Fibroblast of skin of right quadriceps (primary cell): ENCODE measurements around the gene C17orf50.
A peak's percentile ranks its signal among the peaks of the same experiment; 100 is the strongest.

Experiments used
- DNase-seq: peaks from one replicate; pipeline ENCODE4 v3.0.0-alpha.2; 2013

C17orf50 gene

DNA sequence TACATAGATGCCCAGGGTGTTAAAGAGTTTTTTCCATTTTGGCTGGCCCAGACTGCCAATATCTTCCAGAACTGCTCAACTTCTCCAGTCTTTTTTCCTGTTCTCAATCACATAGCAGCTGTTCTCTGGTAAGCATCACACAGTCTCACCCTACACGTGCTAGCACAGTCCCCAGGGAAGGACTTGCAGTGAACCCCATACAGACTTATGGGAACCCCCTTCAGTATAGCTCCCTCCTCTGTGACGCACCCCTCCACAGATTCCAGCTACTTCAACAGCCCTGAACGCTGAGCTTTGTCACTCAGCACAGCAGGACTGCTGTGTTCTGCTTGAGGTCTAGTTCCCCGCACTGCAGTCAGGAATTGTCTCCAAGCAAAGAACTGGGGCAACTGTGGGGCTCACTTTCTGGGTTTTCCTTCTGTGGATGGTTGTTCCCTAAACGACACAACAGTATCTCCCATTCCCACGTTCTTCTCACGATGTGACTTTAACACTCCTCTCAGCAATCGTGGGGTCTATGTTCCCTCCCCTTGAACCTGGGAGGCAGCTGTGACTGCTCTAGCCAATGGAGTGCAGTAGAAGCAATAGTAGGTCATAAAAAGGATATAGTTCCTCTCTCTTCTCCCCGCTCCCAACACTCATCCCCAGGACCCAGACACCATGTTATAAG, 31.1 kb downstream of the C17orf50 start:
- no peak for DNase-seq

DNA sequence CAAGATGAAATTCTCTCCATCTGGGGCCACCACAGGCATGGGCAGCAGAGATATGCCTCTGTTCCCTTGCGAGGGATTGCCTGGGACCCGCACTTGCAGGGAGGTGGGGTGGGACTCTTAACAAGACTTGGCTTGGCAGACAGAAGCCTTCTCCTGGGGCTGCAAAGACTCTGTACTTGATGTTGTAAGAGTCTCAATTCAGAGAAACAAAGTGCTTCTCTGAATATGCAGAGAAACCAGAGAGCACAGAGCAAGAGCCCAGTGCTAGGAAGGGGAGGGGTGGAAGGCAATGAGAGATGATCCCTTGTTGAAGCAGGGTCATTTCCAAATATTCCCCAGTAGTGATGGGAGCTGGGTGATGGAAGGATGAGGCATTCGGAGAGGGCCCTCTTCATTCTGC, 32.6 kb downstream of the C17orf50 start:
- no peak for DNase-seq

DNA sequence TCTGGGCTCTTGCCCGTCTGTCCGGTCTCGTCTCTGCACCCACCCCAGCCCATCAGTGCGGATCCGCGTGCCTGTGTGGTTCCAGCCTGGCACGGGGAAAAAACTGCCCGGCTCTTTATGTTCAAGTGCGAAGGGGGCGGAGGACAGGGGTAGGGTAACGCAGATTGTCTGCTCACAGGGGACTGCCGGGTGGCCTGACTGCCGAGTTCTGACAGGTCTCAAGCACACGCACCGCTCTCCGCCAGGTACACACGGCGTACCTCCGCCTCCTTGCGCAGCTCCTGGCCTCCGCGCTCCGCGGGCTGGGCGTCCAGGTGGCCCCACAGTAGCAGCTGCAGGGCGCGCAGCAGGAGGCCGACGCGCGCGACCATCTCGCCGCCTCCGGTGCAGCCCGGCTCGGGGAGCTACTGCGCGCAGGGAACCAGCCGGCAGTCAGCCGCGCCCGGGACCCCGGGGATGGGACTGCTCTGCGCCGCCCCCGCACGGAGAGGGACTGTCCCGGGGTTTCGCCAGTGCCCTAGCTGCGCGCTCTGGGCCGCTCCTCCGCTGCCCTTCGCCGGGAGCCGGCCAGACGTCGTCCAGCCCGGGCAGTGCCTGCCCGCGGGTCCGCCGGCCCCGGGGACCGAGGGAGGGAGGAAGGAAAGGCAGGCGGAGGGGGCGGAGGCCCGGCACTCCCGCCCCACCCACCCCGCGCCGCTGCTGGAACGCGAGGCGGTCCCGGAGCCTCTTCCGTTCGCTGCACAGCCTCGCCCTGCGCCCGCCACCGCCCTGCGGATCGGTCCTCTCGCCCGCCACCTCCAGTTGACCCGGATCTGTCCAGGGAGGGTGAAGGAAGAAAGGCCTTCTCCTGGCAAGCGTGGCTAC, 34.6 kb downstream of the C17orf50 start, which contains the start of gene MMP28:
MMP28 (minus strand) TSS at position 635 of the 864 bp plus-strand sequence; CDS start at position 371, 264 bp downstream.
- DNase-seq = no peak

DNA sequence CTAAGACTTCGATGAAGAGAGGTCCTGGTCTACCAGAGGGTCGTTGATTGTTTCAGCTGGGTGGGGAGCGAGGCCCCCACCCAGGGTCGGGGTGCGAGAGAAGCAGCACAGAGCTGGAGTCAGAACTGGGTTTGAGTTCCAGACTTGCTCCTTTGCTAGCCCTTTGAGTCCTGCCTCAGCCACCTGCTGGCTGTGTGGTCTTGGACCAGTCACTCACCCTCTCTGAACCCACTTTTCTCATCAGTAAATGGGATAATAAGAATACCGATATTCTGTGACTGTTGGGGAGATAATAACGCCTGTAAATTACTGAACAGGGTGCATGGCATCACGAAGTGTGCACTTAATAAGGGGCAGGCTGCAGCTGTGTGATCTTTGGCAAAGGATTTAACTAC, 35.2 kb downstream of the C17orf50 start:
- DNase-seq = no peak

DNA sequence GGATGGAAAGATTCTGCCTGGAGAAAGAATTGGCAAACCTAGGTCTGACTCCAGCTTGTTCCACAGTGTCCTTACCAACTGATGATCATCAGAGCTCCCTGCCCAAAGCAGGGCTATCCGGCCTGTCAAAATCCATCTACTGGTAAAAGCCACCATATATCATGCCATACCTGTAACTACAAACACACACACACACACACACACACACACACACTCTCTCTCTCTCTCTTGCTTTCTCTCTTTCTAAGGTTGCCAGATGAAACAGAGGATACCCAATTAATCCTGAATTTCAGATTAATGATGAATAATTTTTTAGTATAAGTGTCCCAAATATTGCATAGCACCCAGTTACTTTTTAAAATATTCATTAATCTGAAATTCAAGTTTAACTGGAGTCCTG, 36.3 kb downstream of the C17orf50 start:
- no peak for DNase-seq

DNA sequence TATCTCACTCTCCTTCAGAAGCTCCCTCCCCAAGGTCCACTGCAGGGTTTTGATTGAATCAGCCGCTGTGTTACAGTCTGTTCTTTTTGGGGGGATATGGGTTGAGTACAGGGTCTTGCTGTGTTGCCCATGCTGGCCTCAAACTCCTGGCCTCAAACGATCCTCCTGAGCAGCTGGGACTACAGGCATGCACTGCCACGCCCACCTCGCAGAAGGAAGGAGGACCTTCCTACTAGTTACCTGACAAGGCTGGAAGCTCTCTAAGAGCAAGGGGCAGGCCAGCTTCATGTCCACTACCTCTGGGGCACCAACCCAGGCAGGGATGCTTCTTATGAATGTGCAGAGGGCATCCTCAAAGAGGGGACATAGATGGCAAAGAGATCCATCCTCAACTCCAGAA, 36.7 kb downstream of the C17orf50 start:
- no peak for DNase-seq

DNA sequence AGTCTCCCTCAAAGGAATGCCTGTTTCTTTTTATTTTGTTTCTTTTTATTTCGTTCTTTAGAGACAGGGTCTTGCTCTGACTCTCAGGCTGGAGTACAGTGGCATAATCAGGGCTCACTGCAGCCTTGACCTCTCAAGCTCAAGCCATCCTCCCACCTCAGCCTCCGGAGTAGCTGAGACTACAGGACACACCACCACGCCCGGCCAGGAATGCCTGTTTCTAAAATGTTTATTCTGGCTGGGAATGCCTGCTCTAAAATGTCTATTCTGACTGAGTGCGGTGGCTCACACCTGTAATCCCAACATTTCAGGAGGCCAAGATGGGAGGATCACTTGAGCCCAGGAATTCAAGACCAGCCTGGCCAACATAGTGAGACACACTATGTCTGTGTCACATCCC, 37.2 kb downstream of the C17orf50 start:
- DNase-seq = no peak

DNA sequence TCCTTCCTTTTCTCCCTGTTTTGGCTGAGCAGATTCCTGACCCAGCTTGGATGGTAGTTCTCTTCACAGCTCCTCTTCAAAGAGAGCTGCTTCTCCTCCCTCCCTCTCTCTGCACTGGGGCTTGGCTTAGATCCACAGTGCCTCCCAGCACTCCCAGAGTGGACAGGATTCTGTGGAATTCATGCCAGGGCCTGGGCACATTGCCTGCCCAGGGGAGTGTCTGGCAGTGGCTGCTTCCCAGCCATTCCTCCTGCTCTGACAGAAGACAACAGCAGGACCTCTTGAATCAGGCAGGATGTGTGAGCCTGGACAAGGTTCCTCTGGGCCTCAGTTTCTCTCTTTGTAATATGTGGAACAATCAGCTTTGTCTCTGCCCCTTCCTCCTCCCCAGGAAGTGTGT, 39.3 kb downstream of the C17orf50 start:
- DNase-seq = peak; percentile 41

DNA sequence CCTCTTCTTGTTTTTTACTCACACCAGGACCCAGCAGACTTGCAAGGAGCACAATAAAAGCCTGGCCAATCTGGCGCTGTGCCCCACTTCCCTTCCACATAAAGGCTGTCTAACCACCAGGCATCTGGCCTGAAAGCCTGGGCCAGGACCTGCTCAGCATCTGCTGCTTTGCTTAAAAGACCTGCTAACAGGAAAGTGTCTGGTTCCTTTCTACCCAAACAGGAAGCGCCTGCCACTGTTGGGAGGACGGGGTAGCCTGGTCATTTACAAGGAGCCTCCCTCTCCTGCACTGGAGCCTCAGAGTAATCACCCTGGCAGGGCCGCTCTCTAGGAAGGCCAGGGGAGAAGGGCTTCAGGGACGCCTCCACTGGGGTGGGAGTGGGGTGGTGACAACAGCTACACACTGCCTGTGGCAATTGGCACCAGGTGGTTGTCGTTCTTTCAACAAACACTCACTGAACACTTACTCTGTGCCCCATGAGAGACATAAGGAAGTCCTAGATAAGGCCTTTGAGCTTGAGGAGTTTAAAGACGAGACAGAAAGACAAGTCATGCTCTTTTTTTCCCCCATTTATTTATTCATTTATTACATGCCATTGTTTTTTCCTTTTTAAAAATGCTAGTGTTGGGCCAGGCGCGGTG, 41.0 kb downstream of the C17orf50 start:
- peak; percentile 50 for DNase-seq

DNA sequence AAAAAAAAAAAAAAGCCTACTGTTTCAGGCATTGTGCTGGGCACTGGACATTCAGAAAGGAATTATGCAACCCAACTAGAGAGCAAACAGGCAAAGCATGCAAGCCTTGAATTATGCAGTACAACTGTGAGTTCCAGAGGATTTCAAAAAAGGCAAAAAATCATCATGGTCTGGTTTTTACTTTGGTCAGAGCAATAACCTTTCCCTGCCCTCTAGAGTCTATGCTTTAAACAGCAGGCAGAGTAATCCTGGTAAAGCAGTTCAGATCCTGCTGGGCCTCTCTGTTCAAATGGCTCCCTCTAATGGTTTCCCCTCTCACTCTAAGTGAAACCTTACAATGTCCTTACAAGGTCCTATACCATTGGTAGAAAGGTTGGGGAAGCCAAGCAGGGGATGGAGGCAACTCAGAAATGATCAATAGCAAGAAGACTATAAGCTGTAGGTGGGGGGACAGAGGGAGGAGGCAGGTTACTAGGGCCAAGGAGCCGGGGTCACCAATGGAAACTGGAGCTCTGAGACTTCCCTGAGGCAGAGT, 44.0 kb downstream of the C17orf50 start:
- DNase-seq = peak; percentile 88

DNA sequence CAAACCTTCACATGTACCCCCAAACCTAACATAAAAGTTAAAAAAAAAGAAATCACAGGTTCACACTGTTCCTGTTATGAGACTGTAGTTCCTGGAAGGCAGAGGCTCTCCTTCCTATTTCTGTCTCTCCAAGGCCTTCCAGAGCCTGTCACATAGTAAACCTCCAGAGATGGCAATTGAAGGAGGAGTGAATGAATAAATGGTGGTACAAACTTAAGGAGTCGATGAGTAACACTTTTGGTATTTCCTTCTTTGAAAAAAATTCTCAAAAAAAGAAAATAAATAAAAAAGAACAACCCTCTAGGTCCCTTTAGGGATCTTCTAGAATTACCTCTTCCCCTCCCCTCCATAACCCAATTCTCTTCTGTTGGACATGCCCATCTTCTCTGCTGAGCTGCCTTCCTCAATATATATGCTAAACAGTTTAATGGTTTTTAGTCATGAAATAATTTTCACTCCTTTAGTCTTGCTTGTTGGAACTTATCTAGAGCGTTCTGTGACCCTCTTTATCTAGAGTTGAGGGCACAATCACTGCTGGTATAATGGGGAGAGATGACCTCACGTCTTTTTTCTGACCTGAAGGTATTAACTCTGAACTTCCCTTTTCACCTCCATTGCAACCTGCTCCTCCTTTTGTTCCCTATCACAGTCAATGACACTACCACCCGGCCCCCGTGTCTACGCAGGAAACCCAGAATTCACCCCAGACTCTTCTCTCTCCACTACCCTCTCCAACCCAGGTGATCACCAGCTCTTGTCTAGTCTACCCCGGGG, 46.9 kb downstream of the C17orf50 start:
- peak; percentile 80 for DNase-seq

DNA sequence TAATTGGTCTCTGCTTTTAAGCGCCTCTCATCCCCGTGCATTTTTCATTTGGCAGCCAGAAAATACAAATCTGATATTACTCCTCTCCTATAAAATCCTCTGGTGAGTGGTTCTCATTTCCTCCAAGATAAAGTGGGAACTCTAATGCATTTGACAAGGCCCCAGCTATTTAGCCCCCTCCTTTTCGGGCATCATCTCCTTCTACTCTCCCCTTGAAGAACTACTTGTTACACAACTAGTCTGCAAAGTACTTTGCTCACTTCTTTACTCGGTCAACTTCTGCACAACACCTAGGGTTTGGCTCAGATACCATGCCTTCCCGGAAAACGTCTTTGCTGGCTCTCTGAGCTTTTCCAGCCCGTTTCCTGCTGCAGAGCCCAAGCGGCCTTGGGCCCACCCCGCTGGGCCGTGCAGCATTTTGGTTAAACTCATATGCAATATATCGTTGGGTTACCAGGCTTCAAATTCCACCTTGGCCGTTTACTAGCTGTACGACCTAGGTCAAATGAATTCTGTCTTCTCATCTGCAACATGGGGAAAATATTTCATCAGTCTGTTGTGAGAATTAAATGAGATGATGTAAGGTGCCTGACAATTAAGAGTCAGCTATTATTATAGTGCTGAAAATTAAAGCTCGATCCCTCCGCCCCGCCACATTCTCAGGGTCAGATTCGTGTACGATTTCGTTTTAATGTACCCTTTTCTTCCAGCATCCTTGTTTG, 47.7 kb downstream of the C17orf50 start:
- DNase-seq = no peak

DNA sequence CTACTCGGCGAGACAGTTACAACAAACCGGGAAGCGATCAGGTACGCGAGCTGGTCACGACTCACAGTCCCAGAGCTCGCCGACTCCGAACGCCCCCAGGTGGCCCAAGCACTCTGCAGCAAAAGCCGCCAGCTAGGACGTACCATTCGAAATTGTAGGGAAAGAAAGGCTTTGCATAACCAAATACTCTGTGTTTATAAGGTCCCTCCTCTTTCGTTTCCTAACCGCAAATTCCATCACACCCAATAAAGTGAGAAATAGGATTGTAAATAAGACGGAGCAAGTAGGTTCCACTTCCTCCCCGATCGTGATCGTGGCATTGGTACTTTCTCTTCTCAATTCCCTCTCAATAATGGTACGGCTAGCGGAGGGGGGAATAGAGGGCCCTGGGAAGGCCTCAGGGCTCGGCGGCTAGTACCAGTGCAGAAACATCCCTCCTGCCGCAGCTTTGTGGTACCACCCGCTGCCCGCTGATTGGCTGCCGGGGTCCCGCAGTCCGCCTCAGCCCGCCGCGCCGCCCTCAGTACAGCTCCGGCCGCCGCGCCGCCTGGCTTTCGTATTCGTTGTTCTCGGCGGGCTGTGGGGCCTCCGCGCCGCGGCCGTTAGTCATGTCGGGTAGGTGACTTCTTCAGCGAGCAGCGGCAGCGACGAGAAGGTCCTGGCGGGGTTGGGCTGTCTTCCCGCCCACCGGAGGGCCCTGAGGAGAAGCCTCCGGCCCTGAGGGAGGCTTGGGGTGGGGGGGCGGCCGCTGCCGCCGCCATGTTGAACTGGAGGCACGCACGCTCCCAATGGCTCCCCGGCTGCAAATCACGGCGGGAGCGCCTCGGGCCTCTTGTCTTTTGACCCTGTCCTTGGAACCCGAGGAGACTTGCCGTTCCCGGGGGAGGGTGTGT, 48.5 kb downstream of the C17orf50 start, which contains the start of gene TAF15:
TAF15 (plus strand) TSS at position 523 of the 893 bp plus-strand sequence; CDS start at position 609, 86 bp downstream.
- DNase-seq = peak; percentile 100

DNA sequence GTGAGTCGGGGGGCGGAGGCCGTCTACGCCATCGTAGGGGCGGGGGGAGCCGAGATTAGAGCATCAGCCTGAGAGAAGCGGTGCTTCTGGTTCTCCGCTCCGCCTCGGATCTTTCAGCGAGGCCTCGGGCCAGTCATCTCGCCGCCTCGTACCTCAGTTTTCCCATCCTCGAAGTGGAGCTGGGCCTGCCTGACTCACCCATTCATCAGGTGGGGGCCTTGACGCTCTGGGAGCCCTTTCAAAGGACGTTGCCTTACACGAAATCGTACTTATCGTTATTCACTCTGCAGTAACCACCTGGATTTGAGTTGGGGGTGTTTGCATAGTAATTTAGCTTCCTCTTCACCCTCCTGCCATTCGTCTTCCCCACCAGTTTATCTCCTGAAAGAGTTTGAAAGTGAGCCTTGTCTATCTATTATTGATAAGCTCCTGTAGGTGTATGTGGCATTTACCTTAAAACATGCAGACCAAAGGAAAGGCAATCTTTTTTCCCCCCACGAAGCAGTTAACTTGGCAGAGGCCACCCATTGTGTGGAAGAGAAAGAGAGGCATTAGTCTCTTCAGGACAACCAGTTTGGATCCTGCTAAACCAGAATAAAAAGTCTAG, 49.3 kb downstream of the C17orf50 start:
- DNase-seq = no peak

DNA sequence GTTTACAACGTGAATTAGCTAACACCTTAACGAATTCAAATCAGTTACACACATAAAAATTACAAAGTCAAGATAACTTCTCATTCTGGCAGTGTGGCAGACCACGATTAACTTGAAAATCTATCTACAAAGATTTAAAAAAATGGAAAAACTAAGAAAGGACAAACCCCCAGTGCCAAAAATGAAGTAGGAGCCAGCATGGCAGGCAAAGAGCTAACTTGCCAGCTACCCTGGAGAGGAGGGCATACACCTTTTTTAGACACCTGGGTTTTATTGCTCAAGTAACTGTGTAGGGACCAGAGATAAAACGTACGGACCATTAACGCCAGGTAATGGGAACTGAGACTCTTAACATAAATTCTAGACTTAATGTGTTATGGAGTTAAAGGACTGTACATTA, 51.1 kb downstream of the C17orf50 start:
- DNase-seq = no peak

DNA sequence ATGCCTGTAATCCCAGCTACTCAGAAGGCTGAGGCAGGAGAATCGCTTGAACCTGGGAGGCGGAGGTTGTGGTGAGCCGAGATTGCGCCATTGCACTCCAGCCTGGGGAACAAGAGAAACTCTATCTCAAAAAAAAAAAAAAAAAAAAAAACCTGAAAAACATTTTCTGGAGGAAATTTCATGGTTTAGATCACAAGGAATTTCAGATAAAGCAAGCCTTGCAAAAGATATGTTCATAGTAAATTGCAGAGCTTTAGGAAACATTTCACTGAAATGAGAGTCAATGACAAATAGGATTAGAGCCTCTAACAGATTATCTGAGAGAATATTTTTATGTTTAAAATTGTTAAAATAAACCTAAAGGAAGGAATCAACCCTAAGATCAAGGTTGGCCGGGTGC, 51.8 kb downstream of the C17orf50 start:
- no peak for DNase-seq
